GM19468 (cell line): ENCODE results near the gene CACNA1D.

Experiments used
- ATAC-seq: cut with Tn5 transposase; IDR thresholded peaks from one replicate; pipeline ENCODE4 v1.9.1; 2021; ENCODE audit warnings: mild to moderate bottlenecking, moderate library complexity, moderate number of reproducible peaks; ENCODE audit not compliant: unreplicated experiment; ENCODE audit errors: extremely low read depth

Gene CACNA1D

GRCh38 chr3:53849916-53850315, 355.5 kb downstream of the CACNA1D start:
- no peak for ATAC-seq

- ATAC-seq = no peak
Observed at GRCh38 chr3:53850895-53851294, 356.5 kb downstream of the CACNA1D start.

DNA sequence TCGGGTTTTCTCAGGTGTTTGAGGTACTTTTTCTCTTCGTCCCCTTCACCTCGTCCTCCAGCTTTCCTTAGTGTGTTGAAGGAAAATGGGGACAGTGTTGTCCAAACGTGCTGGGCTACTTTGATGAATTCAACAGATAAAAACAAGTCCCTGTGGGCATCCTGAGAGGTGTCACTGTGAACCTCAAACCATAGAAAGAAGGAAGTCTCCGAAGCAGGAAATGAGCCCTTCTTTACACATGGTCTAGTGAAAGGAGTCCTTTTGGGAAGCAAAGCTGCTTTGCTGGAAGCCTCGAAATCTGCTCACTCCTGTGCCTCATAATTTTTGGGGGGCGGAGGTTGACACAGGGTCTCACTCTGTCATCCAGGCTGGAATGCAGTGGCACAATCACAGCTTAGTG, 362.6 kb downstream of the CACNA1D start:
- no peak for ATAC-seq

GRCh38 chr3:53858096-53858741, 363.8 kb downstream of the CACNA1D start:
- ATAC-seq = no peak

DNA sequence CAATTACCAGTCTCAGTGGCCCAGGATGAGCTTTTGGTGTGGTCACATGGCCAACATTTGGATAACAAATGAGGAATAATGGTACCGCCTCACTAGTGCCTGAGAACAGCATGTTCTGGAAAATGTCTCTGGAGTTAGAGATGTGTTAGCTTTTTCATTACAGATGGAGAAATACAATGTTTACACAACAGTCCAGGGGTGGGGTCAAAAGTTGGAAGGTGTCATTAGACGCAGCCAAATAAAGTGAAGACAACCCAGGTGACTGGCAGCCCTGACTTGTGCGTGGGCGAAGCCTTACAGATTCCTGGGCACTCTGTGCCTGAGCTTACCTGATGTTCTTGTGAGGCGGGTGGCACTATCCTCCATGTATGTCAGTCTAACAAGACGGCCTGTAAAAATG, 364.8 kb downstream of the CACNA1D start:
- ATAC-seq = no peak

- no peak for ATAC-seq
Observed at GRCh38 chr3:53860196-53860595, 365.8 kb downstream of the CACNA1D start.

GRCh38 chr3:53862241-53862640, 367.8 kb downstream of the CACNA1D start:
- no peak for ATAC-seq

DNA sequence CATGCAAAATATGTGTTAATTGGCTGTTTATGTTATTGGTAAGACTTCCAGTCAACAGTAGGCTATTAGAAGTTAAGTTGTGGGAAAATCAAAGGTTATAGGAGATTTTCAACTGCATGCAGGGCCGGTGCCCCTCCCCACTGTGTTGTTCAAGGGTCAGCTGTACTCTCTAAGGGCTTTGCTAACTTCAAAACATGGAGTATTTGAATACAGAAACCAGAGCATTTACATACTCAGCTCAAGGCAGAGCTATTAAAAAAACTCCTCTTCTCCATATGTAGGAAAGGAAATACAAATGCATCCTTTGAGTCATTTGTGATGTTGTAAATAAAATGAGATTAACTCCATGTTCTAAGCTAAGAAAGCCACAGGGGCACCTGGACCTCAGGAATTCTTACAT, 368.7 kb downstream of the CACNA1D start:
- ATAC-seq = no peak
